Esophagus (tissue), 2 donors: ENCODE data around the gene HDAC9. TPM values are rescaled to one million over a fixed set of nuclear protein-coding genes. Genes with fewer than 3 reads are reported as not detected.

Experiments
- H3K27ac ChIP-seq, 2 donors: one replicate each; pipeline ENCODE4 v1.5.1; 2013; ENCODE audit warnings: low read depth in 2 of 2, mild to moderate bottlenecking in 2 of 2, inconsistent platforms in 1 of 2, low read length in 1 of 2, moderate library complexity in 1 of 2
- H3K27me3 ChIP-seq, 2 donors: one replicate each; pipeline ENCODE4 v1.6.1; 2013; ENCODE audit warnings: low read length in 2 of 2, control low read depth in 1 of 2, mild to moderate bottlenecking in 1 of 2; ENCODE audit not compliant: insufficient read depth in 2 of 2, control insufficient read depth in 1 of 2
- H3K36me3 ChIP-seq, 2 donors: one replicate each; pipeline ENCODE4 v1.6.1; 2013; ENCODE audit warnings: low read length in 1 of 2; ENCODE audit not compliant: control insufficient read depth in 2 of 2, insufficient read depth in 2 of 2
- H3K4me1 ChIP-seq, 2 donors: one replicate each; pipeline ENCODE4 v1.6.1; 2013; ENCODE audit warnings: low read length in 1 of 2; ENCODE audit not compliant: control insufficient read depth in 2 of 2, insufficient read depth in 2 of 2
- H3K4me3 ChIP-seq, 2 donors: one replicate each; pipeline ENCODE4 v1.5.1; 2013; ENCODE audit warnings: low read length in 2 of 2, mild to moderate bottlenecking in 2 of 2, low read depth in 1 of 2, moderate library complexity in 1 of 2
- H3K9me3 ChIP-seq, 2 donors: one replicate each; pipeline ENCODE4 v1.6.1; 2013; ENCODE audit warnings: mild to moderate bottlenecking in 2 of 2, low read depth in 1 of 2, low read length in 1 of 2, moderate library complexity in 1 of 2; ENCODE audit not compliant: control insufficient read depth in 2 of 2, insufficient read depth in 1 of 2
- WGBS, 2 donors: extraction: QIAGEN DNeasy Blood & Tissue Kit; methylation state at CpG; one replicate each; pipeline ENCODE4 v1.1.7; 2013; 5-methylcytosine and 5-hydroxymethylcytosine counted together
- polyA plus RNA-seq, 2 donors: library from polyadenylated mRNA; stranded (reverse); fragments of 200-250 nt; gene quantifications; one replicate each; pipeline ENCODE4 v1.2.3, GENCODE V29; 2013
- donor health status: healthy with polysubstance abuse.
- donor health status: Bipolar disorder and iron deficiency.

The HDAC9 gene
- polyA plus RNA-seq, 2 donors = 0.69 to 1.1 TPM

DNA sequence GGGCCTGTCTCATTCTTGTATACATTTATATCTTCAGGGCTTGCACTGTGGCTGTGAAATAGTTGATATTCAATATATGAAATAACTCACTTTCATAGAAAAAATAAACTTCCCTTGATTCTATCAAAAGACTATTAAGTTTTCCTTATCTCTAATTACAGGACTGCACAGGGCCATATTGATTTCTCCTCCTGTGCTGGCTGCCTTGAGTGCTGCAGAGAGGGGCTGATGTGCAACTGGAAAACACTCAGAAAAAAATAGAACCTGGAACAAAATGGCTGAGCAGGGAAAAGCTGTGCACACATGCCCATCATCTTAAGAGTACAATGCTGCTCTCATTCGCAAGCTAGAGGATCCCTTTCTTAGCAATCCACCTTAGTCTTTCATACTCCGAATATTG, 5.9 kb upstream of the HDAC9 start:
- WGBS, 2 donors = 91 to 92% methylated on average over 2 of the region's 2 CpGs
- Histone ChIP-seq H3K4me3 (no peak overlapping the region), H3K27ac (no peak overlapping the region), H3K36me3 (no peaks in the 10 kb centered on the region), H3K9me3 (no peaks in the 10 kb centered on the region), H3K27me3 (peaks cover 0 to 2% of the 10 kb centered on the region in 2 donors), H3K4me1 (no peaks in the 10 kb centered on the region)

- WGBS, 2 donors = 83 to 90% methylated on average over 6 of the region's 6 CpGs
- H3K4me3 ChIP-seq = no peak overlapping the region
- no peaks in the 10 kb centered on the region for H3K9me3 ChIP-seq
- no peaks in the 10 kb centered on the region for H3K4me1 ChIP-seq
- no peaks in the 10 kb centered on the region for H3K36me3 ChIP-seq
- H3K27me3 ChIP-seq = peaks cover 0 to under 1% of the 10 kb centered on the region in 2 donors
- no peak overlapping the region for H3K27ac ChIP-seq
Observed at GRCh38 chr7:18491871-18492270, 3.7 kb upstream of the HDAC9 start.

GRCh38 chr7:18494406-18494805, 1.1 kb upstream of the HDAC9 start:
- Histone ChIP-seq H3K36me3 (no peaks in the 10 kb centered on the region), H3K9me3 (no peaks in the 10 kb centered on the region), H3K27ac (no peak overlapping the region), H3K4me3 (no peak overlapping the region), H3K27me3 (no peaks in the 10 kb centered on the region), H3K4me1 (no peaks in the 10 kb centered on the region)
- 90 to 91% methylated on average over 3 of the region's 3 CpGs for WGBS, 2 donors

DNA sequence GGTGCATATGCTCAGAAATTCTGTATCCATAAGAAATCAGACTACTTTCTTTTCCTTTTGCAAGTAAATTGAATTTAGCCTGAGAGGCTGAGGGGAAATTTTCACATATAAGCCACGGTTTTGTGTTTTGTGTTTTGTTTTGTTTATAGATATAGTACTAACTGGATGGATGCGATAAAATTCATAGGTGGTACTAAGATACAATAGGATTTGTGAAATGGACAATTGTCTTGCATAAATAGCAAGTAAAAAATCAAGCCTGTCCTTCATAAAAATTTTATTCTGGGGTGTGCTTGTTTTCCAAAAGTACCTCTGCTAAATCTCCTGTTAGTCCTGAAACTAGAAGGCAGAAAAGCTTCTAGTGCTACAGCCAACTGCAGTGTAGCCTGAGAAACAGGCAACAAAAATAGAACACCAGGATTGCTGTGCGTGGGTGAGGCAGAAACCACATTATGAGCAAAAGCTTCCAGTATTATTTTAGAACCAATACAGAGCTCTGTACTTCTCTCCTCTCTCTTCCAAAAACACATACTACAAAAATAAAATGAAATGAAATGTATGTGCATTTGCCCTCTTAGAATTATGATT, 634 bp upstream of the HDAC9 start:
- no peaks in the 10 kb centered on the region for H3K36me3 ChIP-seq
- H3K27ac ChIP-seq = no peak overlapping the region
- 59 to 65% methylated on average over 3 of the region's 3 CpGs for WGBS, 2 donors

DNA sequence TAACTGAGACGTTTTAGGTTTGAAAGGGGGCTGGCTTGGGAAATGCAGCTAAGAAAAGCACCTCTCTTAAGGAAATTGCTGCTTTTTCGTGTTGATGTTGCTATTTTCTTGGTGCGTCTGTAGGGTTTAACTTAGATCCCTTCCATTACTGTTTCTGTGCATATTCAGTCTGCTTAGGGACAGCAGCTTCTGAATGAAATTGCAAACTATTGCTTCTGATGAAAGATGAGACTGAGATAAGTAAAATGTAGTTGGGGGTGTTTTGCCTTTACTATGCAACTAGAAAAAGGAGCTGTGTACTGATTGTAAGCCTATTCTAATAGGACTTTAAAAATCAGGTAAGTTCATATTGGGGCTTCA, 772 bp downstream of the HDAC9 start:
- H3K27me3 ChIP-seq = no peaks in the 10 kb centered on the region
- H3K9me3 ChIP-seq = no peaks in the 10 kb centered on the region
- no peaks in the 10 kb centered on the region for H3K36me3 ChIP-seq
- H3K27ac ChIP-seq = no peak overlapping the region
- 22 to 33% methylated on average over 3 of the region's 3 CpGs for WGBS, 2 donors
- peak overlapping the region in 1 of 2 donors; percentile 39 for H3K4me3 ChIP-seq
- no peaks in the 10 kb centered on the region for H3K4me1 ChIP-seq

More for the DNA sequence above, 634 bp upstream of the HDAC9 start:
- Histone ChIP-seq H3K4me1 (no peaks in the 10 kb centered on the region), H3K9me3 (no peaks in the 10 kb centered on the region), H3K27me3 (no peaks in the 10 kb centered on the region), H3K4me3 (peak overlapping the region in 1 of 2 donors; percentile 39)

GRCh38 chr7:18497082-18497481, 1.5 kb downstream of the HDAC9 start:
- H3K4me1 ChIP-seq = no peaks in the 10 kb centered on the region
- H3K9me3 ChIP-seq = no peaks in the 10 kb centered on the region
- H3K36me3 ChIP-seq = no peaks in the 10 kb centered on the region
- no peak overlapping the region for H3K4me3 ChIP-seq
- 73 to 74% methylated on average over 3 of the region's 3 CpGs for WGBS, 2 donors
- no peaks in the 10 kb centered on the region for H3K27me3 ChIP-seq
- H3K27ac ChIP-seq = no peak overlapping the region

DNA sequence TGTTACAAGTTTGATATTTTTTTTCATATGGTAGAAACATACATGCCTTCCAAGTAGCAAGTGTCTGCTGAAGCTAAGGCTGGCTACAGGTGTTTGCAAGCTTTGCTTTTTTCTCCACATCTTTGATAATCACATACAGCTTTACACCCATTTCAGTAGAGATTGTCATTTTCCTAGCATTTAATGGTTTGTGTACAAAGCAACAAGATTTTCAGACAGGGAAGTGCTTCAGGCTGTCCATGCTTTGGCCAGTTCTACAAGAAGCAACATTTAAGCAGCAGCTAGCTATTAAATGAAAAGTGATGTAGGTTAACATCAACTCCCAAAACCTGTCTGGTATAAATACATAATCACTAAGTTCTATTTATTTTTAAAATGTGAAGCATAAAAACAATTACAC, 2.3 kb downstream of the HDAC9 start:
- Histone ChIP-seq H3K9me3 (no peaks in the 10 kb centered on the region), H3K4me1 (no peaks in the 10 kb centered on the region), H3K4me3 (no peak overlapping the region), H3K36me3 (no peaks in the 10 kb centered on the region), H3K27me3 (no peaks in the 10 kb centered on the region), H3K27ac (no peak overlapping the region)

GRCh38 chr7:18498341-18498740, 2.8 kb downstream of the HDAC9 start:
- H3K27ac ChIP-seq = no peak overlapping the region
- WGBS, 2 donors = 70 to 72% methylated on average over 2 of the region's 2 CpGs
- H3K36me3 ChIP-seq = no peaks in the 10 kb centered on the region
- no peaks in the 10 kb centered on the region for H3K4me1 ChIP-seq
- H3K27me3 ChIP-seq = no peaks in the 10 kb centered on the region
- H3K4me3 ChIP-seq = no peak overlapping the region
- no peaks in the 10 kb centered on the region for H3K9me3 ChIP-seq

GRCh38 chr7:18499407-18500177, 4.0 kb downstream of the HDAC9 start:
- no peaks in the 10 kb centered on the region for H3K27me3 ChIP-seq
- no peak overlapping the region for H3K27ac ChIP-seq
- no peak overlapping the region for H3K4me3 ChIP-seq
- no peaks in the 10 kb centered on the region for H3K9me3 ChIP-seq
- no peaks in the 10 kb centered on the region for H3K4me1 ChIP-seq
- WGBS, 2 donors = 48 to 51% methylated on average over 2 of the region's 2 CpGs
- no peaks in the 10 kb centered on the region for H3K36me3 ChIP-seq
